GM19035 (cell line): ENCODE results near the gene MYO5C.

Experiments
- ATAC-seq: cut with Tn5 transposase; IDR thresholded peaks from one replicate; pipeline ENCODE4 v1.9.1; 2021; ENCODE audit not compliant: unreplicated experiment

The MYO5C gene, protein sequence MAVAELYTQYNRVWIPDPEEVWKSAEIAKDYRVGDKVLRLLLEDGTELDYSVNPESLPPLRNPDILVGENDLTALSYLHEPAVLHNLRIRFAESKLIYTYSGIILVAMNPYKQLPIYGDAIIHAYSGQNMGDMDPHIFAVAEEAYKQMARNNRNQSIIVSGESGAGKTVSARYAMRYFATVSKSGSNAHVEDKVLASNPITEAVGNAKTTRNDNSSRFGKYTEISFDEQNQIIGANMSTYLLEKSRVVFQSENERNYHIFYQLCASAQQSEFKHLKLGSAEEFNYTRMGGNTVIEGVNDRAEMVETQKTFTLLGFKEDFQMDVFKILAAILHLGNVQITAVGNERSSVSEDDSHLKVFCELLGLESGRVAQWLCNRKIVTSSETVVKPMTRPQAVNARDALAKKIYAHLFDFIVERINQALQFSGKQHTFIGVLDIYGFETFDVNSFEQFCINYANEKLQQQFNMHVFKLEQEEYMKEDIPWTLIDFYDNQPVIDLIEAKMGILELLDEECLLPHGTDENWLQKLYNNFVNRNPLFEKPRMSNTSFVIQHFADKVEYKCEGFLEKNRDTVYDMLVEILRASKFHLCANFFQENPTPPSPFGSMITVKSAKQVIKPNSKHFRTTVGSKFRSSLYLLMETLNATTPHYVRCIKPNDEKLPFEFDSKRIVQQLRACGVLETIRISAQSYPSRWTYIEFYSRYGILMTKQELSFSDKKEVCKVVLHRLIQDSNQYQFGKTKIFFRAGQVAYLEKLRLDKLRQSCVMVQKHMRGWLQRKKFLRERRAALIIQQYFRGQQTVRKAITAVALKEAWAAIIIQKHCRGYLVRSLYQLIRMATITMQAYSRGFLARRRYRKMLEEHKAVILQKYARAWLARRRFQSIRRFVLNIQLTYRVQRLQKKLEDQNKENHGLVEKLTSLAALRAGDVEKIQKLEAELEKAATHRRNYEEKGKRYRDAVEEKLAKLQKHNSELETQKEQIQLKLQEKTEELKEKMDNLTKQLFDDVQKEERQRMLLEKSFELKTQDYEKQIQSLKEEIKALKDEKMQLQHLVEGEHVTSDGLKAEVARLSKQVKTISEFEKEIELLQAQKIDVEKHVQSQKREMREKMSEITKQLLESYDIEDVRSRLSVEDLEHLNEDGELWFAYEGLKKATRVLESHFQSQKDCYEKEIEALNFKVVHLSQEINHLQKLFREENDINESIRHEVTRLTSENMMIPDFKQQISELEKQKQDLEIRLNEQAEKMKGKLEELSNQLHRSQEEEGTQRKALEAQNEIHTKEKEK (N-terminal part only)

DNA sequence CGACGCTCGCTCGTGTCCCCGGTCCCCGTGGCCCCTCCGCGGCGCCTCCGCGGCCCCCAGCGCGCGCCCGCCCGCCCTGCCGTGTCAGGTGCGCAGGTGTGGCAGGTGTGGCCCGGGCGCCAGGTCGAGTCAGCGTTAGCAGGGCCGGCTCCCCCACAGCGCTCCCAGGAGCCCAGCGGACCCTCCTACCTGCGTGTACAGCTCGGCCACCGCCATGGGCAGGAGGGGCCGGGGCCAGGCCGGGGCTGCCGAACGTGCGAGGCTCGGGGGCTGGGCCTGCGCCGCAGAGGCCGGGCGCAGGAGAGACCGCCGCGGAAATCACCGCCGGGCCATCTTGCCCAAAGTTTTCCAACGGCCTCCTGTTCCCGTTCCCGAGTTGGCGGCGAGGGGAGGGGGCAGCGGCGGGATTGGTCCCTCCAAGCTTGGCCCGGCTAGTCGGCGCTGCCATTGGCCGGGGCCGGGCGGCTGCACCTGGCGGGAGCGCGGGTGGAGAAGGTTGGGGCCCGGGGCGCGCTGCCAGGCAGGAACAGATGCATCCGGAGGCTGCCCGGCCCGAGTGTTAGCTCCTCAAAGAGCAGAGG is at the start of gene MYO5C:
MYO5C (minus strand) TSS at position 384 of the 581 bp plus-strand sequence; CDS start at position 216, 168 bp downstream.
- no peak for ATAC-seq

DNA sequence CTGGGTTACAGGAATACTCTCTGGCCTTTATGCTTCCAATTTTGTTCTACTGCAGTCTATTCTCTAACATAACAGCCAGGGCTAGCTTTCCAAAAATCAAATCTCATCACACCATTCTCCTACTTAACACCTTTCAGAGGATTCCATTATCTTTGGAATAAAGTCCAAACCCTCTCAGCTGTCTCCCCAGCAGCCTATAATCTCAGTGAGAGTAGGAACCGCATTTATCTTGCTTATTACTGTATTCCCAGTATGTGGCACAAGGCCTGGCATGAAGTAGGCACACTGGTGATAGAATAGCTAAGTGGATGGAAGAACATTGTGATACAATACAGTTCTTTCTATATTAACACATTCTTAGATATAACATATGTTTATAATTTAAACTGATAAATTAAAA is 49.0 kb upstream of the MYO5C start:
- no peak for ATAC-seq

DNA sequence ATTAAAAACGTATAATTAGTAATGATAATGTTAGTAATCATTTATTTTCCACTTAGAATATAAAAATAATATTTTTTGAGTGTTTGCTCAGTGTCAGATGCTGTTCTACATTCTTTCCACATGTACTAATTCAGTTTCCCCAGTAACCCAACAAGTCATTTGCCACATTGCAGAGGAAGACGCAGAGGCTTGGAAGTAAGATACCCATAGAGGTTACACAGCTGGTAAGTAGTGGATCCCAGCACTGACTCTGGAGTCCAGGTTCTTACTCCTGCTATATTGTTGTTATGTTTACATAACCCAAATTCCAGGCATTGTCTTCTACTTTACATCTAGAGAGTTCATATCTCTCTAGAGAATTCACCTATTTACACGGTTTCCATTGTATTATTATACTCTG is 48.2 kb upstream of the MYO5C start:
- ATAC-seq: no peak

DNA sequence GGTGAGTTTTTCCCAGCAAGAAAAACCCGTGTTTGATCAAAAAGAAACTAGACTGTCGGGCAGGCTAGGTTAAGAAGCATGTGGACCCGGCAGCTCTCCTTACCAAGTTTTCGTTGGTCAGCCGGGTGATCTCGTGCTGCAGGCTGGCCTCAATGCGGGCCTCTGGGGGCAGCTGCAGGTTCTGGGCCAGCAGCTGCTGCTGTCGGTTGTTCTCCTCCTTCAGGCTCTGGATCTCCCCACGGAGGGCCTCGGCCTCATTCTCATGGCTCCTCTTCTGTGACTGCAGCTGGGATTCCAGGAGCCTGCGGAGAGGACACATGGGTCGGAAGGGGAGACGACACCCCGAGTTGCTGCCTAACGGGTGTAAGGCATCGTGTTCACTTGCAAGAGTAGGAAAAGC is 44.5 kb upstream of the MYO5C start:
- no peak for ATAC-seq

DNA sequence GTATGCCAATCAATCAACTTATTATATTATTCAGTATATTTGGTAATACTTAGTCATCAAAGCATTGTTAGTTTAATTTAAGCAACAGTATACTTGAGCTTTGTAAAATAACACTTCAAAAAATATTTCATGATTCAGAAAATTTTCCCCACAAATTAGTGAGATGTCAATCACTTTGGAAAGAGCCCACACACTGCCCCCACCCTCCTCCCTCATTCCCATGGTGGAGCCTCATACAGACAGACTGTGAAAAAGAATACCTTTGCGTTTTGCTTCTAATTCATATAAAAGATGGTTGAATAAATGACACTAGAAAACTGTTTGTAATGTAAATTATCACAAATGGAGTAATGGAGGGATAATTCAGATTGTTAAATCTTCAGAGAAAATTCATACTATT is 43.3 kb upstream of the MYO5C start:
- ATAC-seq: no peak

DNA sequence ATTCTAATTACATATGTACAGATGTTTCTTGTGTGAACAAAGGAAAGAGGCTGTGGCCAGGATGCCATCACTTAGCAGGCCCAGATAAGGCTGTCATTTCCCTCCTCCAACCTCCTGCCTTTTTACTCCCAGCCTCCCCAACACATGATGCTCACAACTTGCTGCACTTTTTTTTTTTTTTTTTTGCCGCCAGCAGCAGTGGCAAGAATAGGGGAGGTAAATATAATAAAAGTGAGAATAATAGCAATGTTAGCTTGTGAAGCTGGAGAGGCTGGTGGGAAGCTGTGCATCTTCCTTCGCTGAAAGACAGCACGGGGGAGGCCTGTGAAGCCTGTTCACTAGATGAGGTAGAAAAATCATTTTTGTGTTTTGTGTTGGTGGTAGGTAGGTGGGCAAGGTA is 42.5 kb upstream of the MYO5C start:
- no peak for ATAC-seq

DNA sequence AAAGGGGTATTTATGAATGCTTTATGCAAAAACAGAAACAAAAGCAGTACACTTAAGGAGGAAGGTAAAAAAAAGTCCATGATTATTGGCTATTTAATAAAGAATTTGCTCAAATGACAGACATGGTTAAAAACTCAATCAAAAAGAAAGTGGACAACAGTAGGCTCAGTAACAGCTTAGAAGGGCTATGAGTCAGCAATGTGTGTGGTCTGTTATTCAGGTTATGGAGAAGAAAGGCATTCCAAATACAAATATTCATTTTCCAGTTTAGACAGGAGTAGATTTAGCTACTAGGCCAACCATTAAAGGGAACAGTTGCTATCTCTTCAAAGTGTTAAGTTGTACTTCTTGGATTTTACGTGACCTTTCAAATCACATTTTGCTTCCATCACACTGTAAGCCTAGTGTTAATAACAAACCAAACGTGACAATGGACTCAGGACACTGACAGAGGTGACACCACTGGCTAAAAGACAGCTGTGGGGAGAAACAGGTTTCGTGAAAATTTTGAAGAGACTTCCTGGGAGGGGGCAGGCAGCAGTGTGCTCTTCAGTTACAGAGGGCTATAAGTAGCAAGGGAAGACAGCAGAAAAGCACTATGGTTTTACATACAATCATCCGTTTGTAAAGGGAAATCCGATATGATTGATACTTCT is 41.7 kb upstream of the MYO5C start:
- no peak for ATAC-seq

DNA sequence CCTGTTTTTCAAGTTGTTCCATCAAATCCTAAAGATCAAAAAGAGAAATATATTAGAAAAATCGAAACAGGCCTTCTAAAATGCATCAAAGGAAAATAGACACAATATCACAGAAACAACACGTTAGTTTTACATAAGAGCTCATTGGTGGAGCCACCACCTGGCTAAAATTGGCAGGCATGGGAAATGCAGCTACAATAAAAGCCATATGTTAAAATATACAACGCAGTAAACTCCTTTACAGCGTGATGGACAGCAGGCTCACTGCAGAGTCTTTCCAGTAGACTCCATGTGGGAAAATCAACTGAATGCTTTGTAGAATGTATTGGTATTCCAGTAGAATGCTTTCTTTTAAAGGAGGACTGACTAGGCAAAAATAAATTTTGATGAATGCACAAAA is 40.9 kb upstream of the MYO5C start:
- no peak for ATAC-seq

DNA sequence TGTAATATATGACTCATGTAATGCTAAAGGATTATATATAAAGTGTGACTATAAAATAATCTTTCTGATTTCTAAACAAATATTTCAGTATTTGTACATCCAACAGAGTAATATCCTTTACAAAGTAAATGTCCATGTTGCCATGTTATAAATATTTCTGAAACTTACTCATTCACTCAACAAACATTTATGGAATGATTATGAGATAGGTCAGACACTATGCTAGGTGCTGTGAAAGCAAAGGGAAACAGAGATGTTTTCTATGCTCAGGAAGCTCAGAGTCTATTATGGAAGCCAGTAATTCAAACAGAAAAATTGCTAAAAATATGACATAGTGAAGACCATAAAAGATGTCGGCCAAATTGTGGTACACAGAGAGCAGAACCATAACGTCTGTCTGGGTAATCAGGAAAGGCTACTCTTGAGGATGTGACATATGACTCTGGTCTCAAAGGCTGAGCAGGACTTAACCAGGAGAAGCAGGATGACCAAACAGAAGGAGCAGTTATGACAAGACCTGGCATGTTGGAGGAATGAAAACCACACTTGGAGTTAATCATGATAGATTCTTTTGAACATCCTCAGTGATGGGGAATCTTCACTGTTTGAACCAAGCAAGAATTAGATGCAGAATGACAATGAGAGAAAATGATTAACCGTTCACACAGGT is 39.0 kb upstream of the MYO5C start:
- ATAC-seq: no peak

DNA sequence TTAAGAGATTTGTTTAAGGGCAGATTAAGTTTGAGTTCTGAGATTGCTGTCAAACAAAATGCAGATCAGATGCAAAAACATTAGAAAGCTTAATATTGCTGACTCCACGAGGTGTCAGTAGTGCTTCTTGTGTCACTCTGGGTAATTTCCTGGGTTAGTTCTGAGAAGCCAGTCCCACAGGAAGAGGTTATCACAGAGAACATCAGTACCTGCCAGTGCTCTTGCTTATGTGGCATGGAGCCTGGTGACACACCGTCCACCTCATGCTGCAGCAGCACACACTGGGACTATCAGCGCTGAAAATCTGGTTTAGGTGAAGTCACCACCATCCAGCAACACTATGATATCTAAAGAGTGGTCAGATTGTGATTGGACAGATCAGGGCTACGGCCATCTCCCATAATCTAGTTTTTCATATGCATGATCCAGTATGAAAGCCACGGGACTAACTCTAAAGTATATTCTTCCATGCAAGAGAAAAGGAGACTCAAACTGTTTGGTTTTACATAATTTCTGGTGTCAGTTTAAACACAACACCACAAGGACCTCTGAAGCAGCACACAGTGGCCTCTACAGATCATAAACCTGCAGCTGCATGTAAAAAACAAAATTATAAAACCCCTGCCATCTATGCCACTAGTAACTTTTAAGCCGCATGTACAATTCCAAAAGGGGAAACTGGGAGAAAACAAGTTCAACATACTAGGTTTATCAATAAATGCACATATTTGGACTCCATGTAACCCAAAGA is 36.1 kb upstream of the MYO5C start:
- peak; percentile 76 for ATAC-seq

DNA sequence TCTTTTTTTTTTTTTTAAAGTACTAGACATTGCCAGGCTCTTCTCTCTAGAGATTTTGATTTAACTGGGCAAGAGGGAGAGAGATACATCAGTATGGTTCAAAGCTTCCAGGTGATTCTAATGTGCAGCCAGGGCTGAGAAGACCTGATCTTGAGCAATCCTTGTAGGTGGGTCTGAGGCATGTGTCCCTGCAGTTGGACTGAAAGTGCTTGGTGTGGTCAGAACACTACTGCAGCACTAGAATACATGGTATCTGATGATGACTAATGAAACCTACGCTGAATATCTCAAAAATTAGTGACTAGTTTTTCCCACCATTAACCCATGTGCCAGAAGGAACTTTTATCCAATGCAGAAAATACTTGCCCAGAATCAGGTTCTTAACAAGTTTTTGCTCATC is 34.4 kb upstream of the MYO5C start:
- ATAC-seq: no peak

DNA sequence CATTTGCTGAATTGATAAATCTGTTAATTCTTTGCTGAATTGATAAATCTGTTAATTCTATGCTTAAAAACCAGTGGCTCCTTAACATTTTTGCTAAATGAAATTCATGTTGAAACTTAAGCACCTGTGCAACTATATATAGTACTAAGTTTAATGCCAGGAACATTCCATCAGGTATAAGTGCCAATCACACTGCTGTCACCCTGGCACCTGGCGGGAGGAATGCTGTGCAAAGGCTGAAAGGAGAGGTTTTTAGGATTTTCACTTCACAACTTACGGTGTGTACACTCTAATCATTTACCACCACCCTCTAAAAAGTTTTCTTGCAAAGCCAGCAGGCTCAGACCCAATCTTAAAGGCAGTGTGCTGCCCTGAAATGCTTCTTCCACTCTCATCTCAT is 33.5 kb upstream of the MYO5C start:
- ATAC-seq: no peak

DNA sequence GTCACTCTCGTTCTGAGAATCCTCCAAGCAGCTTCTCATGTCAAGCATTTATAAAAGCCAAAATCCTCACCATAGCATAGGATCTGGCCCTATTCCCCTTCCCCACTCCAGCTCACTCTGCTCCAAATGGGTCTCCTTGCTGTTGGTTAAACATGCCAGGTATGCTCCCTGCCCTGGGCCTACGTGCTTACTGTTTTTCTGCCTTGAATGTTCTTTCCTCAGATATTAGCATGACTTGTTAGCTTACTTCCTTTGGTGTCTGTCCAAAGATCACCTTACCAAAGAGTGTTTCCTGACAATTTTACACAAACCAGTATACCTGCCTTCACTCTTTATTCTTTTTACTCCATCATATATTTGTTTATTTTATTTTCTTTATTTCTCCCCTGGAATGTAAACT is 33.1 kb upstream of the MYO5C start:
- ATAC-seq: no peak

DNA sequence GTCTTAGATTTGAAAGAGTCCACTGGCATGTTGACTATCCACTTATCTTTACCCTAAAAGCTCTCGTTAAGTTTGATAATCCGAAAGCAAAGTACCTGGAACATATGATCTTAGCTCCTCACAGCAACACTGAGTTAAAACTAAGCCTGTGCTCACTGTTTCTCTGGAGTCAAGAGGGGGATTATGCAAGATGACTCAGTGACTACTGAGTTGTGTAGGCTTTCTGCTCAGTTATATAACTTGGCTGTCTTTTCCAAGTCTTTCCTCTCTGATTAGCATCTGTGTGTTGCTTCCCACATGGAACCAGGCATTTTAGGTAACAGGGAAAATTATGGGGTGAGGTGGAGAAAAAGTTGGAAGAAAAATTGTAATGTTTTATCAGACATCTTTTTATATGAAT is 31.2 kb upstream of the MYO5C start:
- no peak for ATAC-seq

DNA sequence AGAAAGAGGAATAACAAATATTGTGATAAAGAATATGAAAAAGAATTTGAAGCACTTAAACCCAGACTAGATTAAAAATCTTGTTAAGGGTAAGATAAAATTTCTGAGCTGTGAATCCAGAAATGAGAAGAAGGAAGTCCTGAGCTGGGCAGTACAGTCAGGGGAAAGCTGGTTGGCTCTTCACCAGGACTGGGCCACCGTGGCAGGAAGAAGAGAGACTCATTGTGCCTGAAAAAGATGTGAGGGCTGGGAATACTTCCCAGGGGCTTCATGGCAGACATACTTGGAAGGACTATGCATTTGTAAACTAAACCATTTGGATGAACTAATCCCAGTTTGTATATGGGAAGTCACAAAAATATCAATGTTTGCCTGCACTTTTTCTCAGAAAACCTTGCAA is 28.5 kb upstream of the MYO5C start:
- ATAC-seq: no peak

DNA sequence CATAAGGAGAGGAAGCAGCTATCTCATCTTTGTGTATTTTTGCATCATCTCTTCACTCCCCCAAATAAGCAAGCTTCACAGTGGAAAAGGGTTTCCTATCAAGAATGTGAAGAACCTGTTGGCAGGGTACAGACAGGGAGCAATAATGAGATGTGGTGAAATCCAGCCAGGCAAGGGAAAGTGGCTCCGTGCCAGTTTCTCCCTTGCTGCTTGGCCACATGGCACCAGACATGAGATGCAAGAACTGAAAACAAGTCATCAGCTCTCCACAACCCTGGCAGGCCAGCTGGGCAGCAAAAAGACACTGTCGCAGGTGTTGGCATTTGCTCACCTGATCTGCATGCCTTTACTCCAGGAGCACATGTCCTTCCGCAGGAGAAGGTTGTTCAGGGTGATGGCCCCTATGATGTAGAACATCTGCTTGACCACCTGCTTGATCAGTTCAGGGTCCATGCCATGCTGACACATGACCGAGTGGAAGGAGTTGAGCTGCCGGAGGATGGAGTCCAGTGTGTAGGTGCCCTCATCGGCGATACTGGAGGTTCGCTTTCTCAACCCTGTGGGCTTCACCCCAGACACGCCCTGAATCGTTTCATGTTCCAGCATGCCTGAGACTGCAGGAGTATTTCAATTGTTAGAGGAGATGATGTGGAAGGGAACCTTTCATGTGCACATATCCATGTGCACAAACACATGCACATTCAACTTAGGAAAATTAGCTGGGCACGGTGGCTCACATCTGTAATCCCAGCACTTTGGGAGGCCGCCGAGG is 23.3 kb upstream of the MYO5C start:
- no peak for ATAC-seq

DNA sequence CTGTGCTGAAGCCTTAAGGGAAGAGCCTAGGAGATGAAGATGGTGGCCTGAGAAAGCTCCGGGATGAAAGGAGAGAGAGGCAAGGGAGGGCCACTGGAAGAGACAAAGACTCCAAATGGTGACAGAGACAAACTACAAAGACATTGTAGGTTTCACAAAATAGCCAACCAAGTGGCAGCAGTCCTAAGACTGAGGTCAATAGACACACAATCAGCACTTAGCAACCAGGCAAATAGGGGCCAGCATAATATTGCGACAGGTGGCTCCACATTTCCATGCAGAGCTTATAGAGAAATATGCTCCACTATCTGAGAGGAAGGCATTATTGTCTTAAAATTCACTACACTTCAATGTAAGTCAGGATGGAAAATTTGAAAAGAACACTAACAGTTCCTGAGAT is 22.1 kb upstream of the MYO5C start:
- no peak for ATAC-seq

DNA sequence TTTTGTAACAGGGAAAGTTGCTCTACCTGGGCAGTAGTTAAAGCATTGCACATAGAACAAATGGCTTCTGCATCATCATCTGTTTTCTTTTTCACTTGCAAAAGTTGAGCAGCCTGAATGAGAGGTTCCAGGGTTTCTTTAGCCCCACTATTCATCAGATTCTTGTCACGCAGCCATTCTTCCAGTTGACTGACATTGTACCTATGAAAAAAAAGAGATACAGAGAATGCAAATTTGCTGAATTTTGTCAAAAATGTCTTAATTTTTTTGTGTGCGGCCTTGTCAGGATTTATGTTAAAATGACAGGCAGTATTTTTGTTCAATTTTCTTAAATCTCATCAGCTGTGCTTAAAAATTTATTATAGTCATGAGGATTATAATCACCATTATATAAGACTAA is 21.4 kb upstream of the MYO5C start:
- ATAC-seq: no peak

DNA sequence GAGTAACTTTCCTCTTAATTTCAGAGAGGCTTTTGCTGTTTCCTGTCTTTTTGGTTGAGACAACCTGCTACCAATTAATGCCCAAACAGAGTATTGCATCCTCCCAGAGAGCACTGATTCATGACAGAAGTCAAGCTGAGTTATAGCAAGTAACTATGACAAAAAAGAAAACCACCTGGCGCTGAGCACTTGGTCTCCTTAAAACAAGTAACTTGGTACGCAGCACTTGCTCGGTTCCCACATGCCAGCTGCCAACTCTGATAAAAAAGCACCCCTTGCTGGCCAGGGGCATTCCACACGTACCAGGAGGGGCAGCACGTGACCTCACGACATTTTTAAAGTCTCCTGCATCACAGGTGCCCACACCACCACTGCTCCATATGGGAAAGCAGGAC is 13.5 kb upstream of the MYO5C start:
- no peak for ATAC-seq
